ENCODE results near the gene HDAC4. TPM values are rescaled to one million over a fixed set of nuclear protein-coding genes. Genes with fewer than 3 reads are reported as not detected.
A peak's percentile ranks its signal among the peaks of the same experiment; 100 is the strongest.

HDAC4 gene
- total and polyA plus RNA-seq, 9 of the 15 experiments (the other 6 are each of a cell fraction or from before 2014, with no cell fraction given): 0.11 to 20.2 (median 4.0) TPM

- DNase-seq (ENCODE audit: extremely low read depth in 1 of 4, low spot score in 3 of 4): peak in 2 of 4 experiments; percentile 25 to 29
These were observed 72.2 kb downstream of the HDAC4 start for GRCh38 chr2:239328351-239329191.

More at GRCh38 chr2:239328351-239329191, 72.2 kb downstream of the HDAC4 start:
- Histone ChIP-seq H3K9me1 (ENCODE audit: control insufficient read depth, insufficient read depth, low read length) (no peaks in the 10 kb centered on the region), H3K27ac (ENCODE audit: extremely low read depth, low read depth, low read length) (no peak overlapping the region), H3K9me3 (replicated peaks; ENCODE audit: control insufficient read depth, insufficient read depth, low read depth, low read length) (no peaks in the 10 kb centered on the region), H3K36me3 (ENCODE audit: control insufficient read depth, insufficient read depth, low read length) (no peaks in the 10 kb centered on the region), H3K4me3 (no peak overlapping the region), H3K4me2 (ENCODE audit: insufficient read depth, low read length) (no peak overlapping the region), H4K20me1 (replicated peaks; ENCODE audit: control insufficient read depth, insufficient read depth, low read length) (0 out of 2 replicates have a peak, but pooled peaks cover 4% of the 10 kb centered on the region), H3K27me3 (ENCODE audit: control insufficient read depth in 2 of 2, insufficient read depth in 2 of 2, low read length in 2 of 2) (no peaks in the 10 kb centered on the region), H3K79me2 (ENCODE audit: control insufficient read depth, insufficient read depth, low read length) (peaks cover 8% of the 10 kb centered on the region; the same call in 2 of the 3 replicates), H2AFZ (ENCODE audit: low read depth, low read length) (no peak overlapping the region), H3K4me1 (replicated peaks in 1 of 2; ENCODE audit: control insufficient read depth in 2 of 2, insufficient read depth in 2 of 2, low read length in 2 of 2) (peaks cover 2 to 48% of the 10 kb centered on the region in 2 experiments; a peak in 3 of 5 replicates), H3K9ac (ENCODE audit: insufficient read depth in 1 of 2, low read depth in 2 of 2, low read length in 2 of 2) (peak overlapping the region in 1 of 2 experiments; percentile 77; a peak in 2 of 4 replicates)
- POLR2A ChIA-PET: interaction anchor here (0.6 to 1.0 kb wide), 2 partner anchors 12 to 13 kb away, joined by 3 to 5 read pairs; no protein-coding TSS in a partner anchor
- intact Hi-C loops (cut with micrococcal nuclease) (loop anchor here (10.0 kb wide), 1 partner anchor 66 kb away; no protein-coding TSS in a partner anchor), in situ Hi-C loops (cut with MboI) (no loop called here)
- WGBS (ENCODE audit: insufficient coverage, low coverage, missing lambda C conversion rate): 46% methylated on average over 12 of the region's 19 CpGs
- ATAC-seq (peak; percentile 71), FAIRE-seq (no peak)
- CTCF ChIA-PET (ENCODE audit: low intra/inter-chr PET ratio): no interaction called here
- TF ChIP-seq RB1 (IDR thresholded peaks at IDR 0.05; ENCODE audit: low read depth): no peak
- TF ChIP-seq ZNF507 (tag; conservative IDR thresholded peaks at IDR 0.05): no peak
- TF ChIP-seq CBFA2T3 (IDR thresholded peaks at IDR 0.05): peak; percentile 52
- BruUV-seq (replicated peaks): no TSS peak
